HEK293 (cell line): ENCODE measurements around the gene SH3GL1.

Source experiments
- CTCF ChIA-PET: fragments of 350-600 bp; formaldehyde crosslinking; extraction: SDS; loops from one replicate; lab custom pipeline; 2021; ENCODE audit warnings: antibody characterized with exemption; lab: Yijun Ruan, JAX
- POLR2A ChIA-PET: fragments of 300-600 bp; formaldehyde crosslinking; extraction: SDS; loops from one replicate; lab custom pipeline; 2020; ENCODE audit warnings: antibody characterized with exemption, inconsistent platforms; lab: Yijun Ruan, JAX
- H3K27ac ChIP-seq: fragments of 200-500 bp; sonication (Bioruptor generic); 2 replicates; pipeline ENCODE4 v1.5.1; 2014; ENCODE audit warnings: low read depth, low read length, control low read depth, inconsistent platforms; ENCODE audit errors: extremely low read depth
- H3K36me3 ChIP-seq, 2 experiments: fragments of 200-500 bp in 1 of 2; sonication (Bioruptor generic) in 1 of 2; 1 replicate in 1 of 2; 2 replicates in 1 of 2; pipeline ENCODE4 v1.5.1; 2014 to 2017; ENCODE audit warnings: inconsistent platforms in 2 of 2, low read length in 2 of 2; ENCODE audit not compliant: control insufficient read depth in 2 of 2, insufficient read depth in 1 of 2
- H3K4me1 ChIP-seq: fragments of 200-500 bp; sonication (Bioruptor generic); 2 replicates; pipeline ENCODE4 v1.5.1; 2014; ENCODE audit warnings: mild to moderate bottlenecking, low read length, inconsistent platforms; ENCODE audit not compliant: control insufficient read depth, insufficient read depth
- H3K4me3 ChIP-seq: 2 replicates; pipeline ENCODE4 v1.5.1; 2011; ENCODE audit warnings: low read depth, mild to moderate bottlenecking, control low read depth, low read length, moderate library complexity
- H3K9me3 ChIP-seq: fragments of 200-500 bp; sonication (Bioruptor generic); 2 replicates; pipeline ENCODE4 v1.5.1; 2014; ENCODE audit warnings: low read depth, low read length, inconsistent platforms; ENCODE audit not compliant: control insufficient read depth, insufficient read depth
- BCL11B ChIP-seq: fragments of 450-650 bp; formaldehyde crosslinking; IDR thresholded peaks from 2 replicates; pipeline ENCODE4 v1.5.1; 2016; ENCODE audit warnings: low read depth, missing biosample characterization, missing genetic modification characterization
- EGR2 ChIP-seq: fragments of 450-650 bp; formaldehyde crosslinking; IDR thresholded peaks from 2 replicates; pipeline ENCODE4 v1.5.1; 2016; ENCODE audit warnings: low read depth, missing biosample characterization, missing genetic modification characterization
- GFI1B ChIP-seq: fragments of 450-650 bp; formaldehyde crosslinking; IDR thresholded peaks from 2 replicates; pipeline ENCODE4 v1.5.1; 2016; ENCODE audit warnings: missing biosample characterization, missing genetic modification characterization
- GLI4 ChIP-seq: fragments of 450-650 bp; formaldehyde crosslinking; IDR thresholded peaks from 2 replicates; pipeline ENCODE4 v1.5.1; 2016; ENCODE audit warnings: missing biosample characterization, missing genetic modification characterization
- HIC1 ChIP-seq: fragments of 450-650 bp; formaldehyde crosslinking; IDR thresholded peaks from 2 replicates; pipeline ENCODE4 v1.5.1; 2016; ENCODE audit warnings: missing biosample characterization, missing genetic modification characterization
- IKZF3 ChIP-seq: fragments of 450-650 bp; IDR thresholded peaks from 2 replicates; pipeline ENCODE4 v1.5.0; 2018; ENCODE audit warnings: missing biosample characterization, mild to moderate bottlenecking, missing genetic modification characterization, moderate library complexity
- KLF1 ChIP-seq: fragments of 450-650 bp; formaldehyde crosslinking; IDR thresholded peaks from 2 replicates; pipeline ENCODE4 v1.5.1; 2016; ENCODE audit warnings: missing biosample characterization, missing genetic modification characterization
- KLF8 ChIP-seq: fragments of 450-650 bp; formaldehyde crosslinking; IDR thresholded peaks from 2 replicates; pipeline ENCODE4 v1.5.1; 2016; ENCODE audit warnings: missing biosample characterization, missing genetic modification characterization
- MEIS1 ChIP-seq: sonication (generic); formaldehyde crosslinking; IDR thresholded peaks from 2 replicates; pipeline ENCODE4 v1.8.1; 2022; ENCODE audit warnings: missing genetic modification reagents, mild to moderate bottlenecking, borderline replicate concordance
- ZIC2 ChIP-seq: fragments of 450-650 bp; formaldehyde crosslinking; IDR thresholded peaks from 2 replicates; pipeline ENCODE4 v1.5.1; 2016; ENCODE audit warnings: missing biosample characterization, missing genetic modification characterization
- ZNF211 ChIP-seq: fragments of 450-650 bp; formaldehyde crosslinking; IDR thresholded peaks from 2 replicates; pipeline ENCODE4 v1.5.1; 2016; ENCODE audit warnings: low read depth, missing biosample characterization, missing genetic modification characterization
- ZNF223 ChIP-seq: fragments of 450-650 bp; formaldehyde crosslinking; IDR thresholded peaks from 2 replicates; pipeline ENCODE4 v1.5.1; 2016; ENCODE audit warnings: missing biosample characterization, missing genetic modification characterization
- ZNF23 ChIP-seq: fragments of 450-650 bp; formaldehyde crosslinking; IDR thresholded peaks from 2 replicates; pipeline ENCODE4 v1.5.1; 2016; ENCODE audit warnings: missing biosample characterization, missing genetic modification characterization, borderline replicate concordance
- ZNF423 ChIP-seq: fragments of 450-650 bp; formaldehyde crosslinking; IDR thresholded peaks from 2 replicates; pipeline ENCODE4 v1.5.1; 2016; ENCODE audit warnings: missing biosample characterization, missing genetic modification characterization
- ZNF561 ChIP-seq: fragments of 450-650 bp; IDR thresholded peaks from 2 replicates; pipeline ENCODE4 v1.5.1; 2018; ENCODE audit warnings: missing biosample characterization, missing genetic modification characterization, borderline replicate concordance
- ZNF610 ChIP-seq: fragments of 450-650 bp; formaldehyde crosslinking; IDR thresholded peaks from 2 replicates; pipeline ENCODE4 v1.5.1; 2016; ENCODE audit warnings: missing biosample characterization, missing genetic modification characterization, borderline replicate concordance
- ZNF621 ChIP-seq: fragments of 450-650 bp; formaldehyde crosslinking; IDR thresholded peaks from 2 replicates; pipeline ENCODE4 v1.5.1; 2017; ENCODE audit warnings: missing biosample characterization, missing genetic modification characterization
- ZNF623 ChIP-seq: fragments of 450-650 bp; formaldehyde crosslinking; IDR thresholded peaks from 2 replicates; pipeline ENCODE4 v1.5.1; 2016; ENCODE audit warnings: missing biosample characterization, missing genetic modification characterization
- ZNF626 ChIP-seq: fragments of 450-650 bp; sonication (Bioruptor Pico); formaldehyde crosslinking; IDR thresholded peaks from 2 replicates; pipeline ENCODE4 v1.5.1; 2018; ENCODE audit warnings: missing biosample characterization, missing genetic modification characterization, inconsistent platforms
- ZNF777 ChIP-seq: fragments of 450-650 bp; formaldehyde crosslinking; IDR thresholded peaks from 2 replicates; pipeline ENCODE4 v1.5.1; 2017; ENCODE audit warnings: missing biosample characterization, missing genetic modification characterization, borderline replicate concordance
- ZNF785 ChIP-seq: fragments of 450-650 bp; formaldehyde crosslinking; IDR thresholded peaks from 2 replicates; pipeline ENCODE4 v1.5.1; 2016; ENCODE audit warnings: missing biosample characterization, missing genetic modification characterization
- ZNF791 ChIP-seq: fragments of 450-650 bp; formaldehyde crosslinking; IDR thresholded peaks from 2 replicates; pipeline ENCODE4 v1.5.1; 2016; ENCODE audit warnings: missing biosample characterization, missing genetic modification characterization
- ZSCAN5A ChIP-seq: fragments of 450-650 bp; formaldehyde crosslinking; IDR thresholded peaks from 2 replicates; pipeline ENCODE4 v1.5.1; 2016; ENCODE audit warnings: missing biosample characterization, missing genetic modification characterization
- TF ChIP-seq, protein P1 (sequence below): fragments of 450-650 bp; formaldehyde crosslinking; IDR thresholded peaks from 2 replicates; pipeline ENCODE4 v1.5.1; 2016; ENCODE audit warnings: missing biosample characterization, missing genetic modification characterization

Gene SH3GL1

DNA sequence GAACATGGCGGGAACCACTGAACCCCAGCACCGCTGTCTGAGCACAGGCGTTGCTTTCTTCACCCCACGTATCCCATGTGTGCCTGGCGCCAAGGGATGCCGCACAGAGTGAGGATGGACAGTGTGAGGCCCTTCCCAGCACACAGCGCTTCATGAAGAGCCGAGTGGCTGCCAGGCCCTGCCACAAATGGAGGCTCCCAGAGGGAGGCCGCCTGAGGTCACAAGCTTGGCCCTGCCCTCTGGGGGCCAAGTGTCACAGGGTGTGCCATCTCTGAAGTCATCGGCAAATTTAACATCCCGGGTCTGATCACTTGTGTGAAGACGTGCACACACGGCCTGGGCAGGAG lies 32.6 kb downstream of the SH3GL1 start:
- Histone ChIP-seq H3K9me3 (no peaks in the 10 kb centered on the region), H3K4me3 (no peak overlapping the region), H3K4me1 (0 out of 2 replicates have a peak, but pooled peaks cover 5% of the 10 kb centered on the region), H3K36me3 (peaks cover 9 to 48% of the 10 kb centered on the region in 2 experiments; a peak in 2 of 3 replicates), H3K27ac (no peak overlapping the region)
- no peak for TF ChIP-seq ZNF423
- TF ChIP-seq ZNF626 (tag by site-specific recombination), result no peak
- no peak for TF ChIP-seq ZNF211 (tag by site-specific recombination)
- TF ChIP-seq ZNF621 (tag by site-specific recombination), result no peak
- TF ChIP-seq EGR2 (tag by site-specific recombination), result no peak
- TF ChIP-seq ZNF791 (tag by site-specific recombination), result no peak
- TF ChIP-seq ZSCAN5A (tag by site-specific recombination), result no peak
- 0 out of 2 replicates have a peak, but pooled peaks have one; percentile 9 for TF ChIP-seq KLF1
- TF ChIP-seq GLI4 (tag by site-specific recombination), result no peak
- TF ChIP-seq KLF8 (tag by site-specific recombination), result no peak
- TF ChIP-seq ZIC2 (tag by site-specific recombination), result 0 out of 2 replicates have a peak, but pooled peaks have one; percentile 9
- POLR2A ChIA-PET, result interaction anchor here (0.8 to 1.0 kb wide), 2 partner anchors 25 to 104 kb away, joined by 3 to 5 read pairs; partner anchors contain the start of gene MPND
- CTCF ChIA-PET, result interaction anchor here (3.9 to 4.7 kb wide), 2 partner anchors 15 to 100 kb away, joined by 14 to 19 read pairs; no protein-coding TSS in a partner anchor

GRCh38 chr19:4367336-4367723 lies 33.0 kb downstream of the SH3GL1 start:
- POLR2A ChIA-PET, result no interaction called here

More at GRCh38 chr19:4367336-4367723, 33.0 kb downstream of the SH3GL1 start:
- TF ChIP-seq MEIS1 (CRISPR knock-in tag), result no peak
- no peak for TF ChIP-seq IKZF3 (tag by site-specific recombination)
- TF ChIP-seq, protein P1, sequence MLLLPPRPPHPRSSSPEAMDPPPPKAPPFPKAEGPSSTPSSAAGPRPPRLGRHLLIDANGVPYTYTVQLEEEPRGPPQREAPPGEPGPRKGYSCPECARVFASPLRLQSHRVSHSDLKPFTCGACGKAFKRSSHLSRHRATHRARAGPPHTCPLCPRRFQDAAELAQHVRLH (tag by site-specific recombination), result no peak
- no peak for TF ChIP-seq ZNF211 (tag by site-specific recombination)
- no peak for TF ChIP-seq GFI1B
- no peak for TF ChIP-seq ZNF623 (tag by site-specific recombination)
- TF ChIP-seq ZNF785 (tag by site-specific recombination), result no peak
- TF ChIP-seq KLF1, result no peak
- TF ChIP-seq ZNF777 (tag by site-specific recombination), result no peak
- TF ChIP-seq BCL11B (tag by site-specific recombination), result no peak
- TF ChIP-seq ZNF23, result no peak
- no peak for TF ChIP-seq ZNF561 (tag by site-specific recombination)
- no peak for TF ChIP-seq HIC1 (tag by site-specific recombination)
- no peak for TF ChIP-seq ZNF223 (tag by site-specific recombination)
- no peak for TF ChIP-seq ZNF610 (tag by site-specific recombination)
- TF ChIP-seq GLI4 (tag by site-specific recombination), result no peak
- H3K9me3 ChIP-seq, result no peaks in the 10 kb centered on the region
- CTCF ChIA-PET, result interaction anchor here (1.6 to 4.7 kb wide), 3 partner anchors 15 to 100 kb away, joined by 8 to 19 read pairs (median 14); partner anchors contain the start of gene SH3GL1
- no peak overlapping the region for H3K27ac ChIP-seq
- no peak overlapping the region for H3K4me3 ChIP-seq
- 0 out of 2 replicates have a peak, but pooled peaks cover 5% of the 10 kb centered on the region for H3K4me1 ChIP-seq
- H3K36me3 ChIP-seq, result peaks cover 9 to 52% of the 10 kb centered on the region in 2 experiments; a peak in 2 of 3 replicates
